ENCODE data around the gene TYMS. TPM values are rescaled to one million over a fixed set of nuclear protein-coding genes. Genes with fewer than 3 reads are reported as not detected.

The TYMS gene
- total RNA-seq, 1 experiment from 2014 or later = 140 TPM

DNA sequence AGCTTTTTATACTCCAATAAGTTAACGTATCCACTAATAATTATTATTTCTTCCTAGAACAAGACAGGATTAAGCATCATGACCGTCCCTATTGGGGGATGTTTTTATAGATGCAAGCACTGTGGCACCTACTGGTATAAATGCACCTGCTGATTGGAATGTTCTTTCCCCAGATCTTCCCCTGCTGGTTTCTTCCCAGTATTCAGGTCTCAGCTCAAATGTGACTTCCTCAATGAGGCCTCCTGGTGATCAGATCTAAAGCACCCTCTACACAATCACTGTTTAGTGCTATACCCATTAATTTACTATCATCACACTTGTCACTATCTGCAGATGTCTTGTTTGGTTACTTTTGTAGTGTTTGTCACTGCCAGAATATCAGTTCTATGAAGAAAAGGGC is 3.9 kb upstream of the TYMS start:
- Mint-ChIP-seq H3K4me1 (peaks cover 28 to 30% of the 10 kb centered on the region in 2 experiments), H3K9me3 (no peaks in the 10 kb centered on the region), H3K4me3 (no peak overlapping the region), H3K36me3 (ENCODE audit: insufficient read depth in 1 of 3, low read depth in 3 of 3) (peaks cover 0 to 3% (median 0%) of the 10 kb centered on the region in 3 experiments; a peak in 3 of 7 replicates), H3K27me3 (ENCODE audit: low read depth) (no peaks in the 10 kb centered on the region), H3K27ac (no peak overlapping the region)
- Histone ChIP-seq H3K27me3 (ENCODE audit: insufficient read depth, low read length) (no peaks in the 10 kb centered on the region), H2AK5ac (ENCODE audit: insufficient read length, low read length) (no peak overlapping the region), H3K9me3 (ENCODE audit: control insufficient read depth, low read depth, low read length) (no peaks in the 10 kb centered on the region), H2BK15ac (ENCODE audit: low read depth, low read length) (no peak overlapping the region), H4K91ac (ENCODE audit: insufficient read length, low read depth, low read length) (no peak overlapping the region), H3K23ac (ENCODE audit: insufficient read length, low read depth, low read length) (no peak overlapping the region), H3K4ac (ENCODE audit: low read depth, low read length) (no peak overlapping the region), H3K27ac (ENCODE audit: insufficient read length, low read depth, low read length) (no peak overlapping the region), H2BK5ac (ENCODE audit: insufficient read length, low read length) (no peak overlapping the region), H4K8ac (replicated peaks; ENCODE audit: insufficient read length, low read depth, low read length) (no peak overlapping the region), H4K20me1 (ENCODE audit: control insufficient read depth, insufficient read depth, insufficient read length) (no peaks in the 10 kb centered on the region), H4K5ac (ENCODE audit: insufficient read length, low read depth, low read length) (no peak overlapping the region), H3K56ac (ENCODE audit: insufficient read length, low read depth, low read length) (no peak overlapping the region), H3T11ph (ENCODE audit: low read length) (no peak overlapping the region), H2BK12ac (ENCODE audit: insufficient read length, low read depth, low read length) (no peak overlapping the region), H3K79me1 (ENCODE audit: insufficient read depth, low read depth, low read length, poor library complexity, severe bottlenecking) (peaks cover 3% of the 10 kb centered on the region), H3K18ac (ENCODE audit: insufficient read length, low read depth, low read length) (no peak overlapping the region), H2BK120ac (ENCODE audit: low read depth, low read length, poor library complexity, severe bottlenecking) (no peak overlapping the region), H3K79me2 (ENCODE audit: insufficient read depth, low read length) (no peaks in the 10 kb centered on the region), H3K9ac (ENCODE audit: extremely low read depth, insufficient read length, low read length) (no peak overlapping the region), H2AFZ (ENCODE audit: low read length) (no peak overlapping the region), H3K23me2 (ENCODE audit: insufficient read length, low read depth, low read length, poor library complexity, severe bottlenecking) (peaks cover 2% of the 10 kb centered on the region), H3K4me1 (ENCODE audit: insufficient read depth, low read length) (no peaks in the 10 kb centered on the region; the same call in 1 of the 2 replicates), H3K14ac (ENCODE audit: insufficient read depth, low read length) (no peak overlapping the region), H2BK20ac (ENCODE audit: low read depth, low read length, poor library complexity, severe bottlenecking) (no peak overlapping the region), H3K4me2 (ENCODE audit: insufficient read depth, insufficient read length, low read length) (no peak overlapping the region)
- no CpG with 5 or more reads among the region's 2 CpGs for WGBS (ENCODE audit: extremely low coverage, insufficient read length, low lambda C conversion rate)
- DNase-seq = no peak
- TF ChIP-seq CTCF (conservative IDR thresholded peaks at IDR 0.05) = no peak; the same call in 2 of the 3 replicates
